HG02870 (cell line): Measurements from ENCODE around the gene SH3BP4.

Source experiments
- ATAC-seq: cut with Tn5 transposase; IDR thresholded peaks from one replicate; pipeline ENCODE4 v1.9.1; 2021; ENCODE audit warnings: mild to moderate bottlenecking, moderate library complexity; ENCODE audit not compliant: unreplicated experiment

The SH3BP4 gene

DNA sequence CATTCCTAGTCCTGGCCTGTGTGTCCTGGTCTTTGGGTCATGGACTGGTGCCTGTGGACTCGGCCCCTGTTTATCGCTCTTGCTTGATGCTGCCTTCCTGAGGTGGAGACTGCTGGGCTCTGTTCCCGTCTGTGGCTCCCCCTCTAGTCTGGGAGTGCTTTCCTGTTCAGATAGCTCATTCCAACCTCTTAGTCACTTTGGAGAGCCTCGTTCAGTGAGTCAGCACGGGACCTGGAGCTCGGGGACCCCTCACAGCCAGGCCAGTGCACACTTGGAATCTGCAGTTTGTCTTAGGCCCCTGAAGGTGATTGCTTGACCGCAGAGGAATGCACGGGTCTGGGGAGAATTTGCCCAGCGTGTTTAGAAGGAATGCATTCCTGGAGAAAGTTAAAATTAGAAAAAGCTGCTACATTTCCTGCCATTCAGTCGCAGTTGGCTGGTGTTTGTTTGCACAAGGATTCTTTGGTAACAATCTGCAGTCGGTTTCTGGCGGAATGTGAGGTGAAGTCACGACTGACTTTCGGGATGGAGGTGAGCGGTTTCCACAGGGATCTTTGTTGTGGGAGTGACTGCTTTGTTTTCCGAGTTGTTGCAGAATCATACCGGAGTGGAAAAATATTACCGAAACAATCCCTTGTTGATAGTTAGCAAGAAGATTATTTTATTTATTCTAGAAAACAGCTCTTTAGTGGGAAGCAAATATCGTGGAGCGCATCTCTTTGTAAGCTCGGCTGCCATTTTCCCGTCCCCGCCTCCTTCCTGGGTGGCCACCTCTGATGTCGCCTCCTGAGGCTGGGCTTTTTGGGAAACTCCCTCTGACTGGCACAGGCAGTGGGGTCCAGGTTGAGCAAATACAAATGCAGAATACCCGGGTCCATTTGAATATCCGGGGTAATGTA is 29.6 kb downstream of the SH3BP4 start:
- no peak for ATAC-seq

DNA sequence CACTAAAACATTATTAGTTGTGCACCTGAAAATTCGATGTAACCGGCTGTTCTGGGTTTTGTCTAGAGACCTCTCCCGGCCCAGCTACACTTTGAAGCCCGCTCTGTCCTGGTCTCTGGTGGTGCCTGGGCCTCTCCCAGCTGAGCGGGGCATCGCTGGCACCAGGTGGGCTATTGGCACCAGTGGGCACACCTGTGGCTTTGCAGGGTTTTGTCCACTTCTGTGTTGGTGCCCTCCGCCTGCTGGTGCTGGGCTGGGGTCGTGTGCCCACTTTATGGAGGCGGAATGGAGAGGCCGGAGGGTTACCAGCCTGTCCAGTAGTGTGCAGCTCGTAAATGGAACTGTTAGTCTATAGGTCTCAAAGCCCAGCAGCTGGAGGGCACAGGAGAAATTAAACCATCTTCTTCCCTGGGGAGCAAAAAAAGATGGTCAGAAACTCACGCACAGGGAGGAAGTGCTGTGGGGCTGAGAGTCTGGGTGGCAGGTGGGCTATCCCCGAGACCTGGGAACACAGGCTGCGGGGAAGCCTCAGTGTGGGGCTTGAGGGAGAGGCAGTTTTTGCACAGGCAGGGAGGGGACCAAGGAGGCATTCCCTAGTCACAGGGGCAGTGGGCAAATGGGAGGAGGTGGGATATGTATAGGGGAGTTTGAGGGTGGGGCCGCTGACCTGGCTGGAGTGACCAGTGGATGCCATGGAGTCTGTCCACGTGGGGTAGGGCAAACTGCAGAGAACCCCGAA is 30.4 kb downstream of the SH3BP4 start:
- ATAC-seq = no peak

DNA sequence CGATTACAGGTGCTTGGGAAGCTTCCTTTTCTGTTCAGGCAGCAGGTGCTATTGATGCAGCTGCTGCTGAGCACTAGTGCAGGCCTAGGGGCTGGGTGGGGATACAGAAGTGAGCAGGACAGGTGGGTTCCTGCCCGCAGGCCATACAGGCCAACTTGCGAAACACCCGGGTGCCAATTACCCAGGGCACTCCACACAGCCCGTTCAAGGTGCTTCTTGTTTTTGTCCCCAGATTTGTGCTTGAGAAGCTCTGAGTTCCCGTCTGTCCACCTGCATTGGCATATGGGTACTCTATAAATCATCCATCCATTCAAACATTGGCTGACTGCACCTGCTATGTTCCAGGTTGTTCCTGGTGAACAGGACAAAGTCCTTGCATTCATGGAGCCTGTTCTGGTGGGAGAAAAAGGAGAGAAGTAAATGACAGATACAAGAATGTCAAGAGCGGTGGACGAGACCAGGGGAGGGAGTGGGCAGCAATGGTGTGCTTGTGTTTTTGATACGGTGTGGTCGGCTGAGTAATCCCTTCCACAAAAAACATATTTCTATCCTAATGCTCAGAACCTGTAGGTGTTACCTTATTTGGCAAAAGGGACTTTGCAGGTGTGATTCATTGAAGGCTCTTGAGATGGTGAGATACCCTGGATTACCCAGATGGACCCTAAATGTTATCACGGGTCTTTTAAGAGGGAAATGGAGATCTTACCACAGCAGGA is 31.4 kb downstream of the SH3BP4 start:
- no peak for ATAC-seq

DNA sequence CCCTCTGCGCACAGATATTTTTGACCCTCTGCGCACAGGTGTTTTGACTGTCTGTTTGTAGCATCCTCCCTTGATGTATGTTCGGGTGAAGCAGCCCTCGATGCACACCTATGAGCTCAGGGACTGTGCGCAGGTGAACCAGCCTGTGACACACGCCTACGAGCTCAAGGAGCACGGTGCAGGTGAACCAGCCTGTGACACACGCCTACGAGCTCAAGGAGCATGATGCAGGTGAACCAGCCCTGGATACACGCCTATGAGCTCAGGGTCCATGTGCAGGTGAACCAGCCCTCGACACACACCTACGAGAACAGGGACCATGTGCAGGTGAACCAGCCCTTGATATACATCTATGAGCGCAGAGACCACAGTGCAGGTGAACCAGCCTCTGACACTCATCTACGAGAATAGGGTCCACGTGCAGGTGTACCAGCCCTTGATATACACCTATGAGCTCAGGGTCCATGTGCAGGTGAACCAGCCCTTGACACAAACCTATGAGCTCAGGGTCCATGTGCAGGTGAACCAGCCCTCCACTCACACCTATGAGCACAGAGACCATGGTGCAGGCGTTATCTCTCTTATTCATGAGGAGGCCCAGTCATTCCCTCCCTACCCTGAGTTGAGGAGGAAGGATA is 33.9 kb downstream of the SH3BP4 start:
- no peak for ATAC-seq

DNA sequence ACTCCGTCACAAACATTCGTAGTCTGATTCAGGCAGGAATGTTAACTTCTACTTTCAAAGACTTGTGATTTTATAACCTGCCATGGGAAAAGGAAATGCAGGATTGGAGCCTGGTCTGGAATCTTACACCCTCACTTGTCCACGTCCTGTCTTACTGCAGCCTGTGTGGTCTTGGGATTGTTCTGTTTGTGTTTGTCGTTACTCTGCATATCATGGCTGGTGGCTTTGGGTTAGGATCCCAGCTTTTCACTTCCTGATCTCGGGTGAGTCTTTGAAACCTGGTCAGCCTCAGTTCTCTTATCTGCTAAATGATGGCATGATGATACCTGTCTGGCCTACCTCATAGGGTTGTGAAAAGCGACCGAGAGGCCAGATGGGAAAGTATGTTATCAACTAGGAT is 34.6 kb downstream of the SH3BP4 start:
- no peak for ATAC-seq

DNA sequence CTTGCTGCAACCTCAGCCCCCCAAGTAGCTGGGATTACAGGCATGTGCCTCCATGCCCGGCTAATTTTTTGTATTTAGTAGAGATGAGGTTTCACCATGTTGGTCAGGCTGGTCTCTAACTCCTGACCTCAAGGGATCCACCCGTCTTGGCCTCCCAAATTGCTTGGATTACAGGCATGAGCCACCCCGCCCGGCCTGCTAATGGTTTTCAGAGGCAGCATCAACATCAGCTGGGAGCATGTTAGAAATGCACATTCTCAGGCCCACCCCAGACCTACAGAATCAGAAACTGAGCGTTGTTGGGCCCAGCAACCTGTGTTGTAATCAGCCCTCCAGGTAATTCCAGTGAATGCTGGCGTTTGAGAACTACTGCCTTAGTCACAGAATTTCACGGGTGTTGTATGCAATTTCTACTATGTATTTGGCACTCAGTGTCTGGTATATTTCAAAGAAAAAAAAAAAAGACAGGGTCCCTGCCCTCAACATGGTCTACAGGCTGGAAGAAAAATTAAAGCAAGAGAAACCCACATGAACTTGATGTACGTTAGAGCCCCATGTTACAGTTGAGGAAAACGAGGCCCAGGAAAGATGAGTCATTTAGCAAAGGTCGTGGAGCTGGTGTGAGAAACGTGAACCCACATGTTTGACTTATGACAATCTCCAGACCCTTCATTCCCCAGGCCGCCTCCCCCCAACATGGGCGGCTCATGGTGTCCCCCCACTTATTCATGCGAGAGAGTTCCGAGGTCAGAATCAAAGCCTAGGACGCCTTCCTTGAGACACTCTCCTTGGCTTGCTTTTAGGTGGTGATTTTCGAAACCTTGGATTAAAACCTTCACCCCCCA is 35.3 kb downstream of the SH3BP4 start:
- ATAC-seq = no peak

DNA sequence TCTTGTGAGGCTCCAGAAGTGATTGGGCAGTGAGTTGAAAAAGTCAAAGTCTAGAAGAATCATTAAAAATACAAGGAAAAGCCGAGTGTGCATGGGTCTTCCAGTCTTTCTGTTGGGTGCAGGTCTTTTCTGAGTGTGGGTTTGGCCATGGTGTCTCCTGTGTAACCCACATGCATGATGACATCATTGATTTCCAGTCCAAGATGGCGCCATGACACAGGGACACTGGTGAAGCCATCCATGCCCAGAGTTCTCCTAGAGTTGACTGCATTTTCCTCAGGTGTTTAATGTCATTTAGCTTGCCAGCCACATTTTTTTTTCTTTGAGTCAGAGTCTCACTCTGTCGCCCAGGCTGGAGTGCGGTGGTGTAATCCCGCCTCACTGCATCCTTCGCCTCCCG is 35.9 kb downstream of the SH3BP4 start:
- no peak for ATAC-seq

DNA sequence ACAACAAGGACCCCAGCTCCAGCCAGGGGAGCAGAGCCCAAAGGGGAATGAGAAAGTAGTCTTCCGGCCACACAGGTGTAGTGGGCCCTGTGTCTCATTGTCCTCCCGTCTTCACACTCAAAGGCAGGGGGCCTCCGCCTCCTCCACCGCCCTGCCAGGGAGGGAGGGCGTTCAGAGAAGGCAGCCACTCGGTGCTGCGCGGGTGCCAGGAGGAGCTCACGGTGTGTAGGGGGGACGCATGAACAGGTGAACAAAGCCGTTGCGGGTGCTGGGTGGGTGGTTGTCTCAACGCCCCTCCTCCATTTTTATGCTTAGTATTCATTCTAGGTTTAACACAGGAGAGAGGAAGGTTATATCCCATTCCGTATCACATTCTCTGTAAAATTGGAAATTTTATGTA is 36.7 kb downstream of the SH3BP4 start:
- ATAC-seq = no peak

DNA sequence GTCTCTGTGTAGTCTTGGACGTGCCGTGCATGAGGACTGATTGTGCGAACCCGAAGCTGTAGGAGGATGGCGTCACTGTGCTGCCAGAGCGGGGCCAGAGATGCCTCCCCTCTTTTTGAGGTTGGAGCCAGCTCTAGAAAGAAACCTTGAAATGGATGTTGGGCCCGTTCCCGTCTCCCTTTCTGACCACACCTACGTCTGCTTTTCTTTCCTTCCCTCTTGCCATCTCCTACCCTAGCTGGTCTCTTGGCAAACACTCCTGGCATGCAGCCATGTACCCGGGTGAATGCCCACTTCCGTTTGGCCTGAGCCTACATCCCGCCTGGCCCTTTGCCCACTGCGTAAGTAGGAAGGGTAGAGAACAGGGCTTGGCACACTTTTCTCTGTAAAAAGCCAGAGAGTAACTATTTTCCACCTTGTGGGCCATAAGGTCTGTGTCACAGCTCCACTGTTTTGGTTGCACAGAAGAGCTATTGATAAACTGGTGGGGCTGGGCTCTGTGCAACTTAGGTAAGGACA is 37.4 kb downstream of the SH3BP4 start:
- ATAC-seq = no peak

DNA sequence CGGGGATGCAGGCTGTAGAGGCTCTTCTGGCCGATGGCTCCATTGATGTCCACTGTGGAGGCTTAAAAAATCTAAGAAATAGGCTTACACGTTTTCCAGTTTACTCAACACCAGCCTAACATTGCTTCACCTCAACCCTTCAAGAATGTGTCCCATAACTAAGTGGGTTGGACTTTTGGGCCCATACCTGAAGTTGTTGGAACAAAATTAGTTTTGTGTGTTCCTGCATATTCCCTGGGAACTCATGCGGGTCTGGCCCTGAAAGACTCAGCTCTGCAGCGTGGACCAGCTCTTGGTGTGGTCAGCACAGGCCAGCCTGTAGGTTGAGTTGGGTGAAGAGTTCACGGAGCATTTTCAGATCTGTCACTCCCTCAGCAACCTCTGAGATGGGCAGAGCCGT is 38.5 kb downstream of the SH3BP4 start:
- no peak for ATAC-seq

DNA sequence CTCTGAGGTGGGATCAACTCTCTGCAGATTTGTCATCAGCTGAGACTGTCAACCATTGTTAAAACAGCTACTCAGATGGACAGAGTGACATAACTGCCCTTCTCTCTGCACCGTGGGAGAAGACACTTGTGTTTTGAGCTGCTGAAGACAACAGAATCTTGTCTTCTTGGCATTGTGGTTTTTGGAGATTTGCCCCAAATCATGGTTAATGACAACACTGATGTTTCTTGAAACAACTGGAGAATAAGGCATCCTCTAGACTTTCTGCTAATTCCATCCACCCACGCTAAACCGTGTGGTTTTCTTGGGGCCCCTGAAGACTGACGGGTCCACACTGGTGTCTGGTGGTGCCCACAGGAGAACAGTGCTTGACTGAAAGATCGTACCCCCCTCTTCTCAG is 39.5 kb downstream of the SH3BP4 start:
- ATAC-seq = no peak

DNA sequence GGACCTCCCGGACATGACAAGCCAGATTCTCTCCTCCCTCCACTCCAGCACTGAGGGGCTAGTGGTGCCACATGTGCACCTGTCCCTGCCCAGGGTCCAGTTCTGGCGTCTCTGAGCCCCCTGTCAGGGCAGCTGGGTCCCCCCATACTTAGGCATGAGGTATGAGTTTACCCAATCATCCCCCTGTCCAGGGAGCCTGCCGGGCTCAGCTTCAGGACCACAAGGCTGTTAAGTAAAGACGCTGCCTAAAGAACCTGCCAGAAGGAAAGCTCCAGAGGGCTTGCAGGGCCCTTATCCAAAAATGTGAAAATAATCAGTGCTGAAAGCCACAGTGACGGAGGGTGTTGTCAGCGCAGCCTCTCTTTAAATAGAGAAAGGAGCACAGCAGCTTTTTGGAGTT is 40.0 kb downstream of the SH3BP4 start:
- ATAC-seq = no peak

DNA sequence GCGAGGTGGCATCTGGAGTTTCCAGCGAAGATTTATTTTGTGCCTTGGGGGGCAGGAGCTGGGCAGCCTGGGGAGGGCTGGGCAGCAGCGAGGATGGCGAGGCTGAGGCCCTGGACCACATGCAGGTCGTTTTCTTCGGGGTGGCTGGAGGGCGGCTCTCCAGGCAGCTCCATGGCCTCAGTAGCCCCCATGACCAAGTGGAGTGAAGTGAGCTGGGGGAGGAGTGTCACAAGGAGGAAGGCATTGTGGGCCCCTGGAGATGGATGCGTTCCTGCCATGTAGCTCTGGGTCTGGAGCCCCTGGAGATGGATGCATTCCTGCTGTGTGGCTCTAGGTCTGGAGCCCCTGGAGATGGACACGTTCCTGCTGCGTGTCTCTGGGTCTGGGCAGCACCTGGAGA is 40.4 kb downstream of the SH3BP4 start:
- ATAC-seq = no peak

DNA sequence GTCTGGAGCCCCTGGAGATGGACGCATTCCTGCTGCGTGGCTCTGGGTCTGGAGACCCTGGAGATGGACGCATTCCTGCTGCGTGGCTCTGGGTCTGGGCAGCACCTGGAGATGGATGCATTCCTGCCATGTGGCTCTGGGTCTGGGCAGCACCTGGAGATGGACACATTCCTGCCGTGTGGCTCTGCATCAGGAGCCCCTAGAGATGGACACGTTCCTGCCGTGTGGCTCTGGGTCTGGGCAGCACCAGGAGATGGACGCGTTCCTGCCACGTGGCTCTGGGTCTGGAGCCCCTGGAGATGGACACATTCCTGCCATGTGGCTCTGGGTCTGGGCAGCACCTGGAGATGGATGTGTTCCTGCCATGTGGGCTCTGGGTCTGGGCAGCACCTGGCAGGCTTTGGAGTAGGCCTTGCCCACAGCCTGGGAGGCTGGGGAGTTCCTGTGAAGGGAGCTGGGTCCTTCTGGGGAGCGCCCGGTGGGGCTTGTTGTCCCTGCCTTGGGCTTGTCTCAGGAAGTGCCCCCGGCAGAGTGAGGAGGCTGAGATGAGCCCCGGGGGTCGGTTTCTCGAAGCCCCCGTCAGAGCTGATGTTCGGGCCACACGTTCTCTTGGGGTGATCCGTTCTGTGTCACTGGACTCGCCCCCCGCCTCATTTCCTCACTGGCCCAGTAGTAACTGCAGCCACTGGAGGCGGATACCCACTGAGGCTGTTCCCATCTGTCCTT is 41.0 kb downstream of the SH3BP4 start:
- ATAC-seq = no peak

DNA sequence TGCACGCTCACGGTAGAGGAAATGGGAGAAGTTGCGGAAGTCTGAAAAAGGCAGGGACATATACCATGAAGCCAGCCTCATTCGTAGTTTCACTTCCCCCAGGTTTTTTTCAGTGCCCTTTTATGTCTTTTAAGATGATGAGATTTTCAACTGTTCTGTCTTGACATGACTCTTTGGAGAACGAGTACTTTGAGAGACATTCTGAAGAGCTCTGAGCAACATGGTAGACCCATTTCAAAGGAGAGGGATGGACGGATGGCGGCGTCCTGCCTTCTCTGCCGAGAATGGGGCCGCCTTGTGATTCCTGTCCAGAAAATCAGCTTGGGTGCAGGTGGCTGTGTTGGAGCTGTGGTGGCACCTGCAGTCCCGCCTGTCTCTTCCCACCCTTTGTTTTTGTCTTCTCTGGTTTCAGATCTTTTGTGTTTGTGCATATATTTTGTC is 41.7 kb downstream of the SH3BP4 start:
- ATAC-seq = no peak

DNA sequence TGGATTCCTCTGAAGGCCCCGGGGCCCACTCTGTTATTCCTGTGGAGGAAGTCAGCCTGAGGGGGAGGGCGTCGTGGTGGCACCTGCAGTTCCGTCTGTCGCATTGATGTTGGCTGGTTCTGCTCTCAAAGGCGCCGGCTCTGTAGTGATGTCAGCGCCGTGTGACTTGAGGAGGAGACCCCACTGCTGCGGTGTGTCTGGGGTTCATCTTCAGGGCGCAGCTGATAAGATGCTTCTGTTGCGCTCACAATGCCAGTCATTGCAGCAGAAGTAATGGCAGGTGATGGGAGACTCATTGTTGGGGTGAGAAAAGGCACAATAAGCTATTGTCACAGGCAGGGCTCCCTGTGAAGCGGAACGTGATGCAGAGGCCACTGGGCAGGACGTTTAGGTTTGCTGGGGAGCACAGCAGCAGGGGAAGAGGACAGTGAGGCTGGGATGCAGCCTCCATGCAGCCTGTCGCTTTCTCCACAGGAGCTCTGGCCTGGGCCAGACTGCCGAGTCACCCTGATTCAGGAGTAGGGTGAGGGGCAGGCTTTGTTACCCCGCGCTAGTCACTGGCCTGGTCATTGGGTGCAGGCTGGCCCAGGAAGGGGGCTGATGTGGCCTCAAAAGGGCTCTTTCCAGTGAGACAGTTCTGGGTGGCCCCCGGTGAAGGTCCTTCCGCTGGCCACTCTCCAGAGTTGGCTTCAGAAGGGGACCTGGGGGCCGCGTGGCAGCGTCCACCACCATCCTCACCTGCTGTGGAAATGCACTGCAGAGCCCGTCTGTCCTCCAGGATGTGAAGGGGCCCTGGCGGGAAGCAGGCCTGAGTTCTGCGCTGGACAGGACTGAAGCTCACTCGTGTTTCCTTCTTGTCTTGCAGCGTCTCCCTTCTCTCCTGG is 42.9 kb downstream of the SH3BP4 start:
- no peak for ATAC-seq

DNA sequence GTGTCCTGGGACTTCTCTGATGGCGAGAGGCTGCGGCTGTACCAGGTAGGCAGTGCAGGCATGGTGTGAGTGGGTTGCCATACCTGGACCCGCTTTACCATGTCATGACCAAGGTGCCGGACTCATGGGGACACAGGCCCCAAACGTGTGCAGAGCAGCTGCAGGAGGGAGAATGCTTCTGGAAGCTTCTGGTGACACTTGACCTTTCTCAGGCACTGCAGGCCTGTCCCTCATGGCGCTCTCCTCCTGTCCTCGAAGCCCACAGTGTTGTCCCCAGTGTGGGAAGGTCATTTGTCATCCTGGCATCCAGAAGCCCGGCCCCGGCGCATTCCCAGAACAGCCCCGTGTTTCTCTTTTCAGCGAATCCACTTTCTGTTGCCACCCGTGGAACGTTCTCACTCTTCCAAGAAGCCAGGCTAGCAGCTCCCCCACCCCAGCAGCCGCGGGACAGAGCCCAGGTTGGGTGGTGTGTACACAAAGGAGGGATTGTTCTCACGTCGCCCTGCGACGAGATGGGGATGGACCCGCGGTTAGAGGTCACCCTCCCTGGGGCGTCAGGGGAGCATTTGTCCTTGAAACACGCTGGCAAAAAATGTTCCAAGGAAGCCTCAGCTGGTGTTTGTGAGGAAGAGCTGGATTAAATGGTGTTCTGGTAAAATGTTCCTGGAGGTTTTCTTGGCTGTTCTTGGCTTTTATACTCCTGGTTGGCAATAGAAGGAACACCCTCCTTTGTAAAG is 43.7 kb downstream of the SH3BP4 start:
- ATAC-seq = no peak
